HG03095 (cell line): ENCODE results near the gene UBE2J1.
A peak's percentile ranks its signal among the peaks of the same experiment; 100 is the strongest.
"Not testable (repeated sequence)": the region's sequence is repeated elsewhere in the genome, so short reads cannot be mapped to it uniquely, and the experiment has no call there.

ENCODE experiments used
- ATAC-seq: cut with Tn5 transposase; IDR thresholded peaks from one replicate; pipeline ENCODE4 v1.9.1; 2021; ENCODE audit warnings: moderate library complexity; ENCODE audit not compliant: unreplicated experiment

The UBE2J1 gene

GRCh38 chr6:89352278-89353117, at the start of gene UBE2J1:
UBE2J1 (minus strand) TSS chr6:89352722; CDS start chr6:89352569, 153 bp downstream.
- ATAC-seq = peak; percentile 32

GRCh38 chr6:89400912-89401399, 48.4 kb upstream of the UBE2J1 start:
- ATAC-seq = no peak

- ATAC-seq = no peak
These were observed 47.5 kb upstream of the UBE2J1 start for GRCh38 chr6:89400050-89400449.

- ATAC-seq = no peak
These were observed 46.4 kb upstream of the UBE2J1 start for GRCh38 chr6:89398762-89399525.

- not testable (repeated sequence) for ATAC-seq
These were observed 45.4 kb upstream of the UBE2J1 start for GRCh38 chr6:89397884-89398283.

- ATAC-seq = no peak
These were observed 41.1 kb upstream of the UBE2J1 start for GRCh38 chr6:89393659-89394058.

- ATAC-seq = no peak
These were observed 40.3 kb upstream of the UBE2J1 start for GRCh38 chr6:89392823-89393222.

- no peak for ATAC-seq
These were observed 36.3 kb upstream of the UBE2J1 start for GRCh38 chr6:89388846-89389245.

- peak; percentile 91 for ATAC-seq
These were observed 35.1 kb upstream of the UBE2J1 start for GRCh38 chr6:89387516-89388201.

GRCh38 chr6:89386917-89387491, 34.5 kb upstream of the UBE2J1 start:
- ATAC-seq = peak; percentile 22

- no peak for ATAC-seq
These were observed 33.3 kb upstream of the UBE2J1 start for GRCh38 chr6:89385846-89386245.

GRCh38 chr6:89385156-89385667, 32.7 kb upstream of the UBE2J1 start:
- ATAC-seq = peak; percentile 42

GRCh38 chr6:89381031-89381430, 28.5 kb upstream of the UBE2J1 start:
- no peak for ATAC-seq

- ATAC-seq = no peak
These were observed 26.8 kb upstream of the UBE2J1 start for GRCh38 chr6:89379281-89379680.

- no peak for ATAC-seq
These were observed 26.1 kb upstream of the UBE2J1 start for GRCh38 chr6:89378628-89379027.

- ATAC-seq = peak; percentile 64
These were observed 23.1 kb upstream of the UBE2J1 start for GRCh38 chr6:89375427-89376267.

- ATAC-seq = peak; percentile 50
These were observed 20.0 kb upstream of the UBE2J1 start for GRCh38 chr6:89372506-89372901.

GRCh38 chr6:89371849-89372505, 19.5 kb upstream of the UBE2J1 start:
- peak; percentile 59 for ATAC-seq

GRCh38 chr6:89368999-89369398, 16.5 kb upstream of the UBE2J1 start:
- no peak for ATAC-seq
